Measurements from ENCODE around the gene CAV3.
"Not testable (repeated sequence)": the region's sequence is repeated elsewhere in the genome, so short reads cannot be mapped to it uniquely, and the experiment has no call there.

CAV3 gene

GRCh38 chr3:8713901-8714759 is 19.5 kb upstream of the CAV3 start:
- Histone ChIP-seq H3K9me3 (ENCODE audit: control insufficient read depth, low read length) (no peaks in the 10 kb centered on the region), H3K4me3 (ENCODE audit: insufficient read depth, low read depth, low read length, poor library complexity, severe bottlenecking) (no peak overlapping the region), H3K36me3 (ENCODE audit: control insufficient read depth, insufficient read depth, low read length) (no peaks in the 10 kb centered on the region), H3K27ac (ENCODE audit: insufficient read depth, low read length, poor library complexity, severe bottlenecking) (no peak overlapping the region), H3K4me1 (ENCODE audit: control insufficient read depth, insufficient read depth, low read length, poor library complexity, severe bottlenecking) (no peaks in the 10 kb centered on the region), H3K27me3 (replicated peaks; ENCODE audit: control insufficient read depth, insufficient read depth, low read length, poor library complexity, severe bottlenecking) (no peaks in the 10 kb centered on the region)
- DNase-seq, result no peak

GRCh38 chr3:8715757-8716156 is 17.8 kb upstream of the CAV3 start:
- H3K27me3 ChIP-seq (replicated peaks; ENCODE audit: control insufficient read depth, insufficient read depth, low read length, poor library complexity, severe bottlenecking); H3K9me3 ChIP-seq (ENCODE audit: control insufficient read depth, low read length); DNase-seq; H3K27ac ChIP-seq (ENCODE audit: insufficient read depth, low read length, poor library complexity, severe bottlenecking); H3K4me3 ChIP-seq (ENCODE audit: insufficient read depth, low read depth, low read length, poor library complexity, severe bottlenecking); H3K36me3 ChIP-seq (ENCODE audit: control insufficient read depth, insufficient read depth, low read length); H3K4me1 ChIP-seq (ENCODE audit: control insufficient read depth, insufficient read depth, low read length, poor library complexity, severe bottlenecking): not testable (repeated sequence)

- Histone ChIP-seq H3K27ac (ENCODE audit: insufficient read depth, low read length, poor library complexity, severe bottlenecking) (no peak overlapping the region), H3K36me3 (ENCODE audit: control insufficient read depth, insufficient read depth, low read length) (no peaks in the 10 kb centered on the region), H3K27me3 (replicated peaks; ENCODE audit: control insufficient read depth, insufficient read depth, low read length, poor library complexity, severe bottlenecking) (no peaks in the 10 kb centered on the region), H3K4me3 (ENCODE audit: insufficient read depth, low read depth, low read length, poor library complexity, severe bottlenecking) (no peak overlapping the region), H3K9me3 (ENCODE audit: control insufficient read depth, low read length) (no peaks in the 10 kb centered on the region), H3K4me1 (ENCODE audit: control insufficient read depth, insufficient read depth, low read length, poor library complexity, severe bottlenecking) (no peaks in the 10 kb centered on the region)
- no peak for DNase-seq
Observed at GRCh38 chr3:8722808-8723207, 10.8 kb upstream of the CAV3 start.

GRCh38 chr3:8723612-8724011 is 10.0 kb upstream of the CAV3 start:
- H3K9me3 ChIP-seq (ENCODE audit: control insufficient read depth, low read length), result no peaks in the 10 kb centered on the region
- H3K27me3 ChIP-seq (replicated peaks; ENCODE audit: control insufficient read depth, insufficient read depth, low read length, poor library complexity, severe bottlenecking), result no peaks in the 10 kb centered on the region
- no peaks in the 10 kb centered on the region for H3K4me1 ChIP-seq (ENCODE audit: control insufficient read depth, insufficient read depth, low read length, poor library complexity, severe bottlenecking)
- H3K36me3 ChIP-seq (ENCODE audit: control insufficient read depth, insufficient read depth, low read length), result no peaks in the 10 kb centered on the region
- no peak overlapping the region for H3K4me3 ChIP-seq (ENCODE audit: insufficient read depth, low read depth, low read length, poor library complexity, severe bottlenecking)
- no peak for DNase-seq
- no peak overlapping the region for H3K27ac ChIP-seq (ENCODE audit: insufficient read depth, low read length, poor library complexity, severe bottlenecking)

- H3K27me3 ChIP-seq (replicated peaks; ENCODE audit: control insufficient read depth, insufficient read depth, low read length, poor library complexity, severe bottlenecking), result no peaks in the 10 kb centered on the region
- no peak overlapping the region for H3K4me3 ChIP-seq (ENCODE audit: insufficient read depth, low read depth, low read length, poor library complexity, severe bottlenecking)
- no peak for DNase-seq
- H3K4me1 ChIP-seq (ENCODE audit: control insufficient read depth, insufficient read depth, low read length, poor library complexity, severe bottlenecking), result no peaks in the 10 kb centered on the region
- no peaks in the 10 kb centered on the region for H3K36me3 ChIP-seq (ENCODE audit: control insufficient read depth, insufficient read depth, low read length)
- H3K27ac ChIP-seq (ENCODE audit: insufficient read depth, low read length, poor library complexity, severe bottlenecking), result no peak overlapping the region
- H3K9me3 ChIP-seq (ENCODE audit: control insufficient read depth, low read length), result no peaks in the 10 kb centered on the region
Observed at GRCh38 chr3:8724108-8724752, 9.4 kb upstream of the CAV3 start.

- no peaks in the 10 kb centered on the region for H3K27me3 ChIP-seq (replicated peaks; ENCODE audit: control insufficient read depth, insufficient read depth, low read length, poor library complexity, severe bottlenecking)
- no peaks in the 10 kb centered on the region for H3K36me3 ChIP-seq (ENCODE audit: control insufficient read depth, insufficient read depth, low read length)
- no peak for DNase-seq
- H3K4me1 ChIP-seq (ENCODE audit: control insufficient read depth, insufficient read depth, low read length, poor library complexity, severe bottlenecking), result no peaks in the 10 kb centered on the region
- no peaks in the 10 kb centered on the region for H3K9me3 ChIP-seq (ENCODE audit: control insufficient read depth, low read length)
- no peak overlapping the region for H3K4me3 ChIP-seq (ENCODE audit: insufficient read depth, low read depth, low read length, poor library complexity, severe bottlenecking)
- H3K27ac ChIP-seq (ENCODE audit: insufficient read depth, low read length, poor library complexity, severe bottlenecking), result no peak overlapping the region
Observed at GRCh38 chr3:8727605-8728512, 5.7 kb upstream of the CAV3 start.

- H3K4me3 ChIP-seq (ENCODE audit: insufficient read depth, low read depth, low read length, poor library complexity, severe bottlenecking), result no peak overlapping the region
- no peaks in the 10 kb centered on the region for H3K27me3 ChIP-seq (replicated peaks; ENCODE audit: control insufficient read depth, insufficient read depth, low read length, poor library complexity, severe bottlenecking)
- no peak for DNase-seq
- no peaks in the 10 kb centered on the region for H3K36me3 ChIP-seq (ENCODE audit: control insufficient read depth, insufficient read depth, low read length)
- no peak overlapping the region for H3K27ac ChIP-seq (ENCODE audit: insufficient read depth, low read length, poor library complexity, severe bottlenecking)
- no peaks in the 10 kb centered on the region for H3K4me1 ChIP-seq (ENCODE audit: control insufficient read depth, insufficient read depth, low read length, poor library complexity, severe bottlenecking)
- H3K9me3 ChIP-seq (ENCODE audit: control insufficient read depth, low read length), result no peaks in the 10 kb centered on the region
Observed at GRCh38 chr3:8729479-8729878, 4.1 kb upstream of the CAV3 start.

- Histone ChIP-seq H3K4me3 (ENCODE audit: insufficient read depth, low read depth, low read length, poor library complexity, severe bottlenecking) (no peak overlapping the region), H3K4me1 (ENCODE audit: control insufficient read depth, insufficient read depth, low read length, poor library complexity, severe bottlenecking) (no peaks in the 10 kb centered on the region), H3K27ac (ENCODE audit: insufficient read depth, low read length, poor library complexity, severe bottlenecking) (no peak overlapping the region), H3K9me3 (ENCODE audit: control insufficient read depth, low read length) (no peaks in the 10 kb centered on the region), H3K36me3 (ENCODE audit: control insufficient read depth, insufficient read depth, low read length) (no peaks in the 10 kb centered on the region), H3K27me3 (replicated peaks; ENCODE audit: control insufficient read depth, insufficient read depth, low read length, poor library complexity, severe bottlenecking) (no peaks in the 10 kb centered on the region)
- DNase-seq, result no peak
Observed at GRCh38 chr3:8730656-8731055, 2.9 kb upstream of the CAV3 start.

GRCh38 chr3:8732413-8732812 is 1.2 kb upstream of the CAV3 start:
- H3K4me3 ChIP-seq (ENCODE audit: insufficient read depth, low read depth, low read length, poor library complexity, severe bottlenecking), result no peak overlapping the region
- no peaks in the 10 kb centered on the region for H3K27me3 ChIP-seq (replicated peaks; ENCODE audit: control insufficient read depth, insufficient read depth, low read length, poor library complexity, severe bottlenecking)
- H3K27ac ChIP-seq (ENCODE audit: insufficient read depth, low read length, poor library complexity, severe bottlenecking), result no peak overlapping the region
- no peaks in the 10 kb centered on the region for H3K4me1 ChIP-seq (ENCODE audit: control insufficient read depth, insufficient read depth, low read length, poor library complexity, severe bottlenecking)
- no peak for DNase-seq
- H3K36me3 ChIP-seq (ENCODE audit: control insufficient read depth, insufficient read depth, low read length), result no peaks in the 10 kb centered on the region
- H3K9me3 ChIP-seq (ENCODE audit: control insufficient read depth, low read length), result no peaks in the 10 kb centered on the region
